A549 (cell line): Measurements from ENCODE around the gene CEP89. TPM values are rescaled to one million over a fixed set of nuclear protein-coding genes. Genes with fewer than 3 reads are reported as not detected.
"Not testable (repeated sequence)": the region's sequence is repeated elsewhere in the genome, so short reads cannot be mapped to it uniquely, and the experiment has no call there.

Experiments used
- ATAC-seq, 2 experiments: fragments of 200-7000 bp in 1 of 2; fragments of >200 bp in 1 of 2; cut with Nextera tagmentation in 1 of 2; cut with Tn5 transposase in 1 of 2; 3 replicates each; pipeline versions ENCODE4 v1.8.0 to v1.9.1; 2018 to 2020; ENCODE audit warnings: mild to moderate bottlenecking in 1 of 2, moderate library complexity in 1 of 2
- CTCF ChIA-PET: fragments of 300-600 bp; sonication (Branson Sonifier 250); formaldehyde crosslinking; extraction: SDS; loops from one replicate; lab custom pipeline; 2021; ENCODE audit warnings: antibody characterized with exemption, inconsistent platforms; lab: Yijun Ruan, JAX
- POLR2A ChIA-PET: fragments of 350-600 bp; formaldehyde crosslinking; extraction: SDS; loops from one replicate; lab custom pipeline; 2021; ENCODE audit warnings: antibody characterized with exemption, inconsistent platforms; lab: Yijun Ruan, JAX
- DNase-seq, 2 experiments: peaks; one replicate each; pipeline versions ENCODE4 v3.0.0 to v3.0.0-alpha.2; 2011 to 2016; ENCODE audit warnings: low read depth in 1 of 2, low spot score in 1 of 2
- FAIRE-seq: peaks from 2 replicates; lab custom pipeline; 2011; peaks lifted over from hg19 to GRCh38; lab: Jason Lieb, UNC
- H3K27ac ChIP-seq, 2 experiments: fragments of >200 bp; sonication (Bioruptor Twin); formaldehyde crosslinking; 3 replicates each; pipeline ENCODE4 v1.5.1; 2016 to 2017
- H3K4me1 ChIP-seq: fragments of >200 bp; sonication (Bioruptor Twin); formaldehyde crosslinking; 3 replicates; pipeline ENCODE4 v1.6.1; 2016
- H3K4me2 ChIP-seq: fragments of >200 bp; sonication (Bioruptor Twin); formaldehyde crosslinking; 3 replicates; pipeline ENCODE4 v1.6.1; 2016
- H3K4me3 ChIP-seq: fragments of >200 bp; sonication (Bioruptor Twin); formaldehyde crosslinking; 3 replicates; pipeline ENCODE4 v1.5.1; 2016
- H3K9me3 ChIP-seq: fragments of >200 bp; sonication (Bioruptor Twin); formaldehyde crosslinking; 3 replicates; pipeline ENCODE4 v1.6.1; 2016
- CEBPB ChIP-seq, 2 experiments: fragments of >200 bp in 1 of 2; sonication (Bioruptor Twin) in 1 of 2; formaldehyde crosslinking in 1 of 2; IDR thresholded peaks; 2 replicates each; pipeline ENCODE4 v1.6.1; 2012 to 2016
- CHD4 ChIP-seq: fragments of 200-600 bp; sonication (generic); IDR thresholded peaks from 2 replicates; pipeline ENCODE4 v1.6.1; 2016; ENCODE audit warnings: antibody characterized with exemption, mild to moderate bottlenecking, borderline replicate concordance
- EHF ChIP-seq: fragments of 250-450 bp; sonication (Bioruptor Pico); IDR thresholded peaks from 2 replicates; pipeline ENCODE4 v1.5.0; 2020; ENCODE audit warnings: mild to moderate bottlenecking
- EP300 ChIP-seq, 2 experiments: fragments of >200 bp; sonication (Bioruptor Twin); formaldehyde crosslinking; IDR thresholded peaks; 2 replicates in 1 of 2; 3 replicates in 1 of 2; pipeline ENCODE4 v1.6.1; 2016 to 2017
- FOXS1 ChIP-seq: fragments of 250-450 bp; sonication (Bioruptor Pico); IDR thresholded peaks from 2 replicates; pipeline ENCODE4 v1.5.0; 2020; ENCODE audit warnings: mild to moderate bottlenecking, moderate library complexity
- GATA3 ChIP-seq: IDR thresholded peaks from 2 replicates; pipeline ENCODE4 v1.6.1; 2012; ENCODE audit warnings: borderline replicate concordance
- HEYL ChIP-seq: fragments of 250-450 bp; sonication (Bioruptor Pico); IDR thresholded peaks from 2 replicates; pipeline ENCODE4 v1.8.0; 2021; ENCODE audit warnings: mild to moderate bottlenecking, moderate library complexity
- HOXB5 ChIP-seq: fragments of 250-450 bp; sonication (Bioruptor Pico); IDR thresholded peaks from 2 replicates; pipeline ENCODE4 v1.5.0; 2020; ENCODE audit warnings: mild to moderate bottlenecking, moderate library complexity
- KDM5A ChIP-seq: fragments of 200-600 bp; sonication (generic); IDR thresholded peaks from 2 replicates; pipeline ENCODE4 v1.6.1; 2016; ENCODE audit warnings: antibody characterized with exemption, mild to moderate bottlenecking
- MAZ ChIP-seq: fragments of 150-350 bp; IDR thresholded peaks from 2 replicates; pipeline ENCODE4 v1.6.1; 2014; ENCODE audit warnings: antibody characterized with exemption, low read depth, low read length, borderline replicate concordance
- MYC ChIP-seq: IDR thresholded peaks from 2 replicates; pipeline ENCODE4 v1.6.1; 2012; ENCODE audit warnings: mild to moderate bottlenecking, inconsistent platforms, low read length, improper control_type of control experiment, borderline replicate concordance
- POLR2A ChIP-seq: IDR thresholded peaks from 2 replicates; pipeline ENCODE4 v1.6.1; 2012; ENCODE audit warnings: mild to moderate bottlenecking, low read length
- RARB ChIP-seq: fragments of 250-450 bp; sonication (Bioruptor Pico); IDR thresholded peaks from 2 replicates; pipeline ENCODE4 v1.8.0; 2021; ENCODE audit warnings: mild to moderate bottlenecking, moderate library complexity
- SREBF2 ChIP-seq: fragments of 450-650 bp; IDR thresholded peaks from 2 replicates; pipeline ENCODE4 v1.6.1; 2014; ENCODE audit warnings: mild to moderate bottlenecking, moderate library complexity
- TP53 ChIP-seq: fragments of 250-450 bp; sonication (Bioruptor Pico); IDR thresholded peaks from 2 replicates; pipeline ENCODE4 v1.5.0; 2021; ENCODE audit warnings: mild to moderate bottlenecking, moderate library complexity
- ZNF302 ChIP-seq: fragments of 250-450 bp; sonication (Bioruptor Pico); IDR thresholded peaks from 2 replicates; pipeline ENCODE4 v1.9.0; 2021; ENCODE audit warnings: inconsistent platforms, mild to moderate bottlenecking, moderate library complexity
- WGBS: methylation state at CpG from one replicate; pipeline ENCODE4 v1.1.6; 2017; ENCODE audit errors: missing lambda C conversion rate; 5-methylcytosine and 5-hydroxymethylcytosine counted together
- polyA plus RNA-seq, 4 experiments: library from polyadenylated mRNA; depleted of rRNA in 3 of 4; stranded (reverse); fragments of >200 nt; fragmentation: RNase III in 1 of 4; extraction: RNeasy Plus Mini Kit Qiagen cat#74134 plus additional on column Dnase treatment in 1 of 4; gene quantifications; 2 replicates in 3 of 4; 3 replicates in 1 of 4; pipeline ENCODE4 v1.2.3, GENCODE V29; 2011 to 2017
- TF ChIP-seq, protein P1 (sequence below): fragments of 450-650 bp; IDR thresholded peaks from 2 replicates; pipeline ENCODE4 v1.6.1; 2014; ENCODE audit warnings: antibody characterized with exemption
- TF ChIP-seq, protein P2 (sequence below): IDR thresholded peaks from 2 replicates; pipeline ENCODE4 v1.6.1; 2012; ENCODE audit warnings: low read depth, borderline replicate concordance
- TF ChIP-seq, protein P3 (sequence below): fragments of >200 bp; sonication (Bioruptor Twin); formaldehyde crosslinking; IDR thresholded peaks from 3 replicates; pipeline ENCODE4 v1.5.1; 2016
- TF ChIP-seq, protein P4 (sequence below): fragments of 250-450 bp; sonication (Bioruptor Pico); IDR thresholded peaks from 2 replicates; pipeline ENCODE4 v1.5.0; 2020; ENCODE audit warnings: low read depth, mild to moderate bottlenecking, moderate library complexity

CEP89 gene
- polyA plus RNA-seq, 2 of the 4 experiments (the other 2 are of a cell fraction), result 31.5 to 41.3 TPM

DNA sequence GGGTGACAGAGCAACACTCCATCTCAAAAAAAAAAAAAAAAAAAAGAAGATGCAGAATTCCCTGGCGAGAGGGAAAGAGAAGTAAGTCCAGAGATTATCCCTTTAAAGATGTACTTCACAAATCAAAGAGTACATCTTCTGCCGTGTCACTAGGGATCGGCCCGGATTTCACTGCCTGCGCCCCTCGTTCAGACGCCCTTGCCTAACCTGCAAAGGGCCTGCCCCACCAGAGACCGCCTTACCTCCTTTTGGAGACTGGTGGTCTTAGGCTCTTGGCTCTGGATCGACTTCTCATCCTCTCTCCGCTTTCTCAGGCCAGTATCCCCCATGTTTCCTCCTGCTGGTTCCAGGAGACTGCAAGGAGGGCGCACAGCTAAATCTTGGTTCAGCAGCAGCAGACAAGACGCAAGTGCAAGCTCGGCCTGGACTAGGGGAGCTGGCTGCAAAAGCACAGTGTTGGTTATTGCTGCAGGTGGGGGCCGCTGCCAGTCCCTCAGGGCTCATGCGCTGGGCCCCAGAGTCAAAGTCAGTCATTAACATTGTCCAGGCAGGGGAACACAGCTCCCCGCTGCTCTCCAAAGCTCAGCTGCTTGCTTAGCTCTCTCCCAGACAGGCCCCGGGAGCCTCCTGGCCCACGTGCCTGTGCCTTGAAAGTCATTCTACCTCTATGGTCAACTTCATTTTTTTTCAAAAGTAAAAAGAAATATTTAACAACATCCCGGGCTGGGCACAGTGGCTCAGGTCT is 103.4 kb downstream of the CEP89 start:
- CTCF ChIA-PET, result interaction anchor here (0.6 kb wide), 2 partner anchors 26 to 40 kb away, joined by 3 to 4 read pairs; no protein-coding TSS in a partner anchor

DNA sequence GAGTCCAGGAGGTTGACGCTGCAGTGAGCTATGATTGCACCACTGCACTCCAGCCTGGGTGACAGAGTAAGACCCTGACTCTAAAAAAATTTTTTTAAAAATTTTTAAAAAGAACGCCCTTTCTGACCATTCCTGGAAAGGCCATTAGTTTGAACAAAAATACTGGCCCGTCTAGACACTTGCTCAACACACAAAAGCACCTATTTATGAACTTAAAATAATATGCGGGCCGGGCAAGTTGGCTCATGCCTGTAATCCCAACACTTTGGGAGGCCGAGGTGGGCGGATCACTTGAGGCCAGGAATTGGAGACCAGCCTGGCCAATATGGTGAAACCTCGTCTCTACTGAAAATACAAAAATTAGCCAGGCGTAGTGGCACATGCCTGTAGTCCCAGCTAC is 104.3 kb downstream of the CEP89 start:
- H3K4me3 ChIP-seq, H3K4me2 ChIP-seq, H3K4me1 ChIP-seq, H3K9me3 ChIP-seq, POLR2A ChIA-PET, H3K27ac ChIP-seq, DNase-seq, ATAC-seq, FAIRE-seq: not testable (repeated sequence)
- CTCF ChIA-PET, result interaction anchor here (0.6 kb wide), 1 partner anchor 25 kb away, joined by 4 read pairs; no protein-coding TSS in a partner anchor
- WGBS, result 86% methylated on average over 9 of the region's 9 CpGs

More for the DNA sequence above, 103.4 kb downstream of the CEP89 start:
- 88% methylated on average over 19 of the region's 19 CpGs for WGBS
- no peak overlapping the region for H3K27ac ChIP-seq
- no peaks in the 10 kb centered on the region for H3K9me3 ChIP-seq
- H3K4me3 ChIP-seq, result no peak overlapping the region
- ATAC-seq (no peak), FAIRE-seq (no peak), DNase-seq (no peak)
- TF ChIP-seq CHD4, result no peak
- no peak for TF ChIP-seq KDM5A
- TF ChIP-seq, protein P1, sequence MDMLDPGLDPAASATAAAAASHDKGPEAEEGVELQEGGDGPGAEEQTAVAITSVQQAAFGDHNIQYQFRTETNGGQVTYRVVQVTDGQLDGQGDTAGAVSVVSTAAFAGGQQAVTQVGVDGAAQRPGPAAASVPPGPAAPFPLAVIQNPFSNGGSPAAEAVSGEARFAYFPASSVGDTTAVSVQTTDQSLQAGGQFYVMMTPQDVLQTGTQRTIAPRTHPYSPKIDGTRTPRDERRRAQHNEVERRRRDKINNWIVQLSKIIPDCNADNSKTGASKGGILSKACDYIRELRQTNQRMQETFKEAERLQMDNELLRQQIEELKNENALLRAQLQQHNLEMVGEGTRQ, result no peak
- no peak for TF ChIP-seq MYC
- no peak for TF ChIP-seq ZNF302 (CRISPR knock-in tag)
- no peak for TF ChIP-seq POLR2A
- H3K4me2 ChIP-seq, result no peak overlapping the region
- no peaks in the 10 kb centered on the region for H3K4me1 ChIP-seq
- POLR2A ChIA-PET, result no interaction called here

DNA sequence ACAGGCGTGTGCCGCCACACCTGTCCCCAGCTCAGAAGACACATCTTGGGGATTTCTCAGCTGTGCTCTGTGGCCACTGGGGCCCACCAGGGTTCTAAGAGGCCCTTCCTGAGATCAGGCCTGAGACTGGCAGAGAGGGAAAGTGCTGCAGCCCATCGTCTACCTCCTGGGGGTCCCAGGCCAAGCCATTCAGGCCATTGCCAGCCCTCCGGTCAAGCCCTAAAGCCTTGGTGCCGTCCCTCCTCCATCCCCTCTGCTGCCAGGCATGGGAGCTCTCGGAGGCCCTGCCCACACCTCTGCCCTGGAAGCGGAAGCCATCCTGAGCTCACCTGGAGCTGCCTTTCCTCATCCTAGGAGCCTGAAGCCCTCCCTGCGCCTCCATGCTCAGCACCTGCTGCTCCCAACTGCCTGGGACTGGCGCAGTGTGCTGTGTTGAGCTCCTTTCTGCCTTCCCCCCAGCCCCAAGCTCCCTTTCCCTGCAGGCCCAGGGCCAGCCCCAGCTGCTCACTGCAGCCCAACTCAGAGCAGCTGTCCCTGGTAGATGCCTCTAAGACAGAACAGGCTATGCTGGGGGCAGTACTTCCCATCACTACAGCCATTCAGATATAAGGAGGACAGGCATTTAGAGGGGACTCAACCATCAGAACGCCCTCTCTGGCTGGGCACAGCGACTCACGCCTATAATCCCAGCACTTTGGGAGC is 105.0 kb downstream of the CEP89 start:
- ATAC-seq, result peak in 1 of 2 experiments; percentile 40; a peak in 3 of 6 replicates
- H3K4me3 ChIP-seq, result no peak overlapping the region
- POLR2A ChIA-PET, result interaction anchor here (0.5 kb wide), 1 partner anchor 12 kb away, joined by 3 read pairs; no protein-coding TSS in a partner anchor
- no peaks in the 10 kb centered on the region for H3K9me3 ChIP-seq
- FAIRE-seq, result no peak
- H3K4me1 ChIP-seq, result no peaks in the 10 kb centered on the region
- no peak for TF ChIP-seq RARB
- TF ChIP-seq, protein P2, sequence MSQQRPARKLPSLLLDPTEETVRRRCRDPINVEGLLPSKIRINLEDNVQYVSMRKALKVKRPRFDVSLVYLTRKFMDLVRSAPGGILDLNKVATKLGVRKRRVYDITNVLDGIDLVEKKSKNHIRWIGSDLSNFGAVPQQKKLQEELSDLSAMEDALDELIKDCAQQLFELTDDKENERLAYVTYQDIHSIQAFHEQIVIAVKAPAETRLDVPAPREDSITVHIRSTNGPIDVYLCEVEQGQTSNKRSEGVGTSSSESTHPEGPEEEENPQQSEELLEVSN, result no peak
- no peak for TF ChIP-seq SREBF2
- TF ChIP-seq MAZ, result no peak
- no peak for TF ChIP-seq FOXS1
- no peak for TF ChIP-seq EHF (CRISPR knock-in tag)
- no peak for TF ChIP-seq TP53 (CRISPR knock-in tag)
- TF ChIP-seq HOXB5 (CRISPR knock-in tag), result no peak
- no peak for TF ChIP-seq EP300 (IDR thresholded peaks at IDR 0.05)
- TF ChIP-seq, protein P3, sequence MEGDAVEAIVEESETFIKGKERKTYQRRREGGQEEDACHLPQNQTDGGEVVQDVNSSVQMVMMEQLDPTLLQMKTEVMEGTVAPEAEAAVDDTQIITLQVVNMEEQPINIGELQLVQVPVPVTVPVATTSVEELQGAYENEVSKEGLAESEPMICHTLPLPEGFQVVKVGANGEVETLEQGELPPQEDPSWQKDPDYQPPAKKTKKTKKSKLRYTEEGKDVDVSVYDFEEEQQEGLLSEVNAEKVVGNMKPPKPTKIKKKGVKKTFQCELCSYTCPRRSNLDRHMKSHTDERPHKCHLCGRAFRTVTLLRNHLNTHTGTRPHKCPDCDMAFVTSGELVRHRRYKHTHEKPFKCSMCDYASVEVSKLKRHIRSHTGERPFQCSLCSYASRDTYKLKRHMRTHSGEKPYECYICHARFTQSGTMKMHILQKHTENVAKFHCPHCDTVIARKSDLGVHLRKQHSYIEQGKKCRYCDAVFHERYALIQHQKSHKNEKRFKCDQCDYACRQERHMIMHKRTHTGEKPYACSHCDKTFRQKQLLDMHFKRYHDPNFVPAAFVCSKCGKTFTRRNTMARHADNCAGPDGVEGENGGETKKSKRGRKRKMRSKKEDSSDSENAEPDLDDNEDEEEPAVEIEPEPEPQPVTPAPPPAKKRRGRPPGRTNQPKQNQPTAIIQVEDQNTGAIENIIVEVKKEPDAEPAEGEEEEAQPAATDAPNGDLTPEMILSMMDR, result no peak
- TF ChIP-seq, protein P4, sequence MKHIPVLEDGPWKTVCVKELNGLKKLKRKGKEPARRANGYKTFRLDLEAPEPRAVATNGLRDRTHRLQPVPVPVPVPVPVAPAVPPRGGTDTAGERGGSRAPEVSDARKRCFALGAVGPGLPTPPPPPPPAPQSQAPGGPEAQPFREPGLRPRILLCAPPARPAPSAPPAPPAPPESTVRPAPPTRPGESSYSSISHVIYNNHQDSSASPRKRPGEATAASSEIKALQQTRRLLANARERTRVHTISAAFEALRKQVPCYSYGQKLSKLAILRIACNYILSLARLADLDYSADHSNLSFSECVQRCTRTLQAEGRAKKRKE (CRISPR knock-in tag), result no peak
- TF ChIP-seq HEYL (CRISPR knock-in tag), result no peak
- TF ChIP-seq GATA3, result no peak
- no peak for TF ChIP-seq CEBPB (IDR thresholded peaks at IDR 0.05)
- TF ChIP-seq, all 56 proteins: peak for 0
- 83% methylated on average over 12 of the region's 12 CpGs for WGBS
- no peak overlapping the region for H3K4me2 ChIP-seq
- DNase-seq, result no peak
- CTCF ChIA-PET, result interaction anchor here (1.2 to 1.6 kb wide), 2 partner anchors 9 to 267 kb away, joined by 3 to 4 read pairs; no protein-coding TSS in a partner anchor
- H3K27ac ChIP-seq, result no peak overlapping the region
